ENCODE measurements around the gene ARHGAP19. TPM values are rescaled to one million over a fixed set of nuclear protein-coding genes. Genes with fewer than 3 reads are reported as not detected.
A peak's percentile ranks its signal among the peaks of the same experiment; 100 is the strongest.

The ARHGAP19 gene
- total and polyA plus RNA-seq, 2 donors (not counting 3 experiments of a cell fraction or from before 2014, with no cell fraction given) = 6.8 to 20.0 TPM

DNA sequence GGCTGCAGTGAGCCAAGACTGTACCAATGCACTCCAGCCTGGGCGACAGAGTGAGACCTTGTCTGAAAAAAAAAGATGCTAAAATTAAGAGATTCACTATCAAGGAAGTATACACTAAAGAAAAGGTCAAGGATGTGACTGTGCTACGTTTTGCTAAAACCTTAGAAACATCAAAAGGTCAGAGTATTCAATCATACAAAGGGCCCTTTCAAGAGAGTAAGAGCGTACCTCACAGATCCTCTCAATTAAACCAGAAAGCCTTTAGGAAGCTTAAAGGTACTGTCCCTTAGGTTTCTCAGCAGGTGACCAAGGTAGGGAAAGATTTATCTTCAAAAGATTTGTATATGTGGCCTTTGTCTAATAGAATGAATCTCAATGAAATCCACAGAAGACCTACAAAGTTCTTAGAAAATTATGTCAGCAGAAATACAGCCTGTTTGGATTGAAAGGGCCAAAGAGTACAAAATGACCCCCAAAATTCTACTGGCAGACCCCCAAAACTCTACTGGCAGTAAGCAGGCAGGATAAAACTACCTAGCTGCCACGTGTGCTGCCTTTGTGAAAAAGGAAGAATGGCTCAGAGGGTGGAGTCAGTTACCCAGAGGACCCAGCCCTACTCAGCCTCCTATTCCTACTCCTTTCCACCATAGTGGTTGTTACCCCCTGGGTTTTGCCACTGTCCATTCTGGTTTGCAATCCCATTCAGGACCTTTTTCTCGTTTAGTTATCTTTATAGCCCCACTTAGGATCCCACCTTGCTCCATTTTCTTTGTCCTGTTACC lies 36.7 kb downstream of the ARHGAP19 start:
- Histone ChIP-seq H3K9me1 (replicated peaks; ENCODE audit: control insufficient read depth, extremely low read depth, insufficient read depth, low read length) (no peaks in the 10 kb centered on the region), H3K9ac (replicated peaks; ENCODE audit: extremely low read depth, insufficient read depth, low read length) (no peak overlapping the region), H3K4me2 (ENCODE audit: insufficient read depth, low read length) (no peak overlapping the region), H3K4me1 (ENCODE audit: control insufficient read depth, extremely low read depth, insufficient read depth, low read length) (peaks cover 8% of the 10 kb centered on the region), H4K20me1 (replicated peaks; ENCODE audit: control insufficient read depth, extremely low read depth, insufficient read depth, low read length) (no peaks in the 10 kb centered on the region), H3K27ac (ENCODE audit: insufficient read depth, low read depth, low read length) (peak overlapping the region; percentile 12), H3K27me3 (ENCODE audit: control insufficient read depth in 2 of 2, insufficient read depth in 2 of 2, low read length in 2 of 2) (no peaks in the 10 kb centered on the region), H3K9me3 (replicated peaks; ENCODE audit: control insufficient read depth, insufficient read depth, low read length) (no peaks in the 10 kb centered on the region), H2AFZ (ENCODE audit: low read depth, low read length) (no peak overlapping the region), H3K79me2 (ENCODE audit: control insufficient read depth, insufficient read depth, low read length) (no peaks in the 10 kb centered on the region), H3K36me3 (ENCODE audit: control insufficient read depth in 2 of 2, extremely low read depth in 1 of 2, insufficient read depth in 2 of 2, low read length in 2 of 2) (no peaks in the 10 kb centered on the region), H3K4me3 (replicated peaks in 1 of 3; ENCODE audit: insufficient read depth in 1 of 3, low read depth in 1 of 3, low read length in 3 of 3) (no peak overlapping the region)
- TSS peak; percentile 31 for BruUV-seq (replicated peaks)
- intact Hi-C loops (cut with micrococcal nuclease) = no loop called here
- no peak for TF ChIP-seq POLR2A (IDR thresholded peaks at IDR 0.05; ENCODE audit: low read depth, low read length)
- TF ChIP-seq, protein P1, sequence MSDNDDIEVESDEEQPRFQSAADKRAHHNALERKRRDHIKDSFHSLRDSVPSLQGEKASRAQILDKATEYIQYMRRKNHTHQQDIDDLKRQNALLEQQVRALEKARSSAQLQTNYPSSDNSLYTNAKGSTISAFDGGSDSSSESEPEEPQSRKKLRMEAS (IDR thresholded peaks at IDR 0.05; ENCODE audit: insufficient read depth, insufficient read length) = no peak
- TF ChIP-seq POLR2AphosphoS5 (IDR thresholded peaks at IDR 0.05; ENCODE audit: insufficient read depth, low read depth, low read length) = no peak
- TF ChIP-seq, protein P2, sequence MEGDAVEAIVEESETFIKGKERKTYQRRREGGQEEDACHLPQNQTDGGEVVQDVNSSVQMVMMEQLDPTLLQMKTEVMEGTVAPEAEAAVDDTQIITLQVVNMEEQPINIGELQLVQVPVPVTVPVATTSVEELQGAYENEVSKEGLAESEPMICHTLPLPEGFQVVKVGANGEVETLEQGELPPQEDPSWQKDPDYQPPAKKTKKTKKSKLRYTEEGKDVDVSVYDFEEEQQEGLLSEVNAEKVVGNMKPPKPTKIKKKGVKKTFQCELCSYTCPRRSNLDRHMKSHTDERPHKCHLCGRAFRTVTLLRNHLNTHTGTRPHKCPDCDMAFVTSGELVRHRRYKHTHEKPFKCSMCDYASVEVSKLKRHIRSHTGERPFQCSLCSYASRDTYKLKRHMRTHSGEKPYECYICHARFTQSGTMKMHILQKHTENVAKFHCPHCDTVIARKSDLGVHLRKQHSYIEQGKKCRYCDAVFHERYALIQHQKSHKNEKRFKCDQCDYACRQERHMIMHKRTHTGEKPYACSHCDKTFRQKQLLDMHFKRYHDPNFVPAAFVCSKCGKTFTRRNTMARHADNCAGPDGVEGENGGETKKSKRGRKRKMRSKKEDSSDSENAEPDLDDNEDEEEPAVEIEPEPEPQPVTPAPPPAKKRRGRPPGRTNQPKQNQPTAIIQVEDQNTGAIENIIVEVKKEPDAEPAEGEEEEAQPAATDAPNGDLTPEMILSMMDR (IDR thresholded peaks at IDR 0.05; ENCODE audit: extremely low read depth in 1 of 2, insufficient read depth in 1 of 2, low read depth in 1 of 2, low read length in 2 of 2) = no peak
- TF ChIP-seq FOS (IDR thresholded peaks at IDR 0.05; ENCODE audit: borderline replicate concordance, insufficient read depth, low read length) = no peak
- no peak for TF ChIP-seq MYC (IDR thresholded peaks at IDR 0.05; ENCODE audit: low read depth, low read length)
- no peak for TF ChIP-seq EZH2 (IDR thresholded peaks at IDR 0.05; ENCODE audit: borderline replicate concordance, low read depth, low read length, severe bottlenecking)
- no peak for TF ChIP-seq GATA2 (IDR thresholded peaks at IDR 0.05; ENCODE audit: insufficient read depth, insufficient read length, low read depth, low read length)
- TF ChIP-seq JUN (IDR thresholded peaks at IDR 0.05; ENCODE audit: borderline replicate concordance, insufficient read depth, insufficient read length, low read depth) = no peak
- ChIA-PET CTCF (no interaction called here), POLR2A (no interaction called here)
- dilution Hi-C loops (cut with MboI; ENCODE audit: extremely low pct_ligation_motif_present, low sequenced_read_pairs) = no loop called here
- DNase-seq (ENCODE audit: low read depth, low spot score) (no peak), FAIRE-seq (peak; percentile 62)

Measured in endothelial cell of umbilical vein (primary cell).